Activated gamma-delta T cell treated with anti-CD3 and anti-CD28 coated beads, Interleukin-2, amount 50 U/mL, for 16 hours (primary cell): ENCODE data around the gene CHDH.

Experiments
- DNase-seq: peaks from one replicate; pipeline ENCODE4 v3.0.0-alpha.2; 2020; ENCODE audit warnings: low read depth

The CHDH gene

GRCh38 chr3:53823026-53823955 is 22.9 kb downstream of the CHDH start:
- no peak for DNase-seq

- DNase-seq: no peak
Observed at GRCh38 chr3:53822331-53822741, 23.9 kb downstream of the CHDH start.

GRCh38 chr3:53821631-53822121 is 24.5 kb downstream of the CHDH start:
- DNase-seq: no peak

DNA sequence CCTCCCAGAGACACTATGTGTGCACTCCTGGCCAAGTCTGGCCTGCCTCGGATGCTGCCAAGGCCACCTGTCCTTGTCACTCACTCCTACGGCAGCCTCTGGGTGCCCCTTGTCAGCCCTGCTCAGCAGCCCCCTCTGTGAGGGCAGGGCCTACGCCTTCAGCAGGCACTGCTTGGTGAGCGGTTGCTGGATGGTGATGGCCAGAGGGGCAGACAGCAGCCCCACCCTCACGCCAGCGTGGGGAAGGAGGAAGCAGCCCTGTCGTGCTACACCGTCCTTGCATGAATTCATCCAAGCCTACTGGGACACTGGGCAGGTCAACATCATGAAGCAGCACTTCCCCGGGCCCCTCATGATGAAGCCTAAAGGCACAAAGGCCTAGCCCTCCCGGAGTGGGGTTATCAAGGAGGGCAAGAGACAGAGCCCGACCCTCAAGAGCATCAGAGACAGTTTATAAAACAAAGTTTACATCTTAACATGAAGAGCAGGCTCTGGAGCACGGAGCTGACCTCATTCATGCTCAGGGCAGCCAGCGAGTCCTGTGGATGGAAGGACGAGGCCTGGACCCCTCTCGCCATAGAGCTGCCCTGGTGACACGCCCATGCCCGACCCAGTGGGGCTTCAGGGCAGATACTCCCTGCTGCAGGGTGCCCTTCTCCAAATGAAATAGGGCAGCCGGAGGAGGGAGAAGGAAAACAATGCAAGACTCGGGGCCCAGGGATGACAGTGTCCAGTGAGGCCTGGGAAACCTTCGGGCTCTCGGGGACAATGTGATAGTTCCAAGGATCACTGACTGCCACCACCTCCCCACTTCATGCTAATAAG is 25.3 kb downstream of the CHDH start:
- DNase-seq: no peak

GRCh38 chr3:53820084-53820483 is 26.1 kb downstream of the CHDH start:
- DNase-seq: no peak

- no peak for DNase-seq
Observed at GRCh38 chr3:53819163-53819868, 26.9 kb downstream of the CHDH start.

- no peak for DNase-seq
Observed at GRCh38 chr3:53818221-53819162, 27.7 kb downstream of the CHDH start.

DNA sequence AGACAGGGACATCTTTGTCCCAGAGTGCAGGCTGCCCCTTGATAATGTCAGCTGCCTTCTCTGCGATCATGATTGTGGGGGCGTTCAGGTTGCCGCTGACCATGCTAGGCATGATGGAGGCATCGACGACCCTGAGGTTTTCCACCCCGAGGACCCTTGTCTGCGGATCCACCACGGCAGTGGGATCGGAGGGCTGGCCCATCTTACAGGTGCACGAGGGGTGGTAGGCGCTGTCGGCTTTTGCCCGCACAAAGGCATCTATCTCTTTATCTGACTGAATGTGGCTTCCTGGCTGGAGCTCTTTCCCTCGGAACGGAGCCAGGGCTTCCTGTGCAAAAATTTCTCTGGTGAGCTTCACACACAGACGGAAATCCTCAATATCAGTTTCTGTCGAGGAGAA is 28.4 kb downstream of the CHDH start:
- no peak for DNase-seq

DNA sequence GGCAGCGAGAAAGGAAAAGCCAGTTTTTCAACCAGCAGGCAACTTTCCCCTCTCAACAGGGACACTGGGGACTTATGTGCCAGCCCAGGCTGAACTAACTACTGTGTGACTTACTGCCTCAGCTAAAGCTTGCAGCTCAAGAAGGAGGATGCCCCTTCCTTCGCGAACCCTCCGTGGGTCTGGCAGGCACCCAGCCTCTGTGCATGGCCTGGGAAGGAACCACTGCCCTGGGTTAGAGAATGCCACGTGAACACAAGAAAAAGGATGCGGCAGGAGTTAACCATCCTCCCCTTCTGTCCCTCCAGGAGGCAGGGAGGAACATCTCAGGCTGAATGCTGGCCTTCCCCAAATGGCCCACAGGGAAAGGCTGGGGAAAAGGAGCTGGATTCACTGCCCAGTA is 29.0 kb downstream of the CHDH start:
- no peak for DNase-seq

DNA sequence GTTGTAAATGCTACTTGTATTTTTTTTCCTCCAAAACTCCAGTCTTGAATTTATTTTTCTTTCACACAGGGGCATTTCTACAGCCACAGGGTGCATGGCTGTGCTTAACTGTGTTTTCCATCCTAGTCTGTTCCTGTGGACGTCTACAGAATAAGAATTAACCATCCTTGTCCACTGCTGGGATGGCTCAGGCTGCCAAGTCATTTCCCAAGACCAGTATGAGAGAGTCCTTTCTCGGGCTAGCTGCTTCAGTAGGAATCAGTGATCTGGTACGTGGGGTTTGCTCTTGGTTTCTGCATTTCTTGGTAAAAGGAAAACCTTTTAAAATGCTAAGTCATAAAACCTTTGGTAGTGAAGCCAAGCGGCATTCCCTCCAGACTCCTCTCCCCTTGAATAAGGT is 29.8 kb downstream of the CHDH start:
- DNase-seq: no peak

GRCh38 chr3:53815651-53816050 is 30.6 kb downstream of the CHDH start:
- DNase-seq: no peak

- no peak for DNase-seq
Observed at GRCh38 chr3:53815067-53815466, 31.2 kb downstream of the CHDH start.

DNA sequence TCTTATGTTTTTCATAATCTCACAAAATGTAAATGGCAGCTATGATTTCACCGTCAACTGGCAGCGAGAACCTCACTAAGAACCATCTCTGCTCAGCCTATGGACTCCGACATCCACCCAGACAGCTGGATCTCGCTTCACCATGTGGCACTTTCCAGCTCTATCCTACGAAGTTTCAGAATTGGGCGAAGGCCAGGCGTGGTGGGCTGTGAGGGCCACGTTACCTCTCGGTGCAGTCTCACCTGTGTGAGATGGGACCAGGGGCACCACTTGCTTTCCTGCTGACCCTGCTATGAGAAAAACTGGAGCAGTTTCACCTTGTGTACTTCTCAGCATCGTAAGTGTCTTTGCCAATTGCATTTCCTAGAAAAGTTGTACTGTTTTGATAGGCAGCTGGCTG is 32.3 kb downstream of the CHDH start:
- DNase-seq: no peak

- DNase-seq: no peak
Observed at GRCh38 chr3:53813229-53813628, 33.0 kb downstream of the CHDH start.

DNA sequence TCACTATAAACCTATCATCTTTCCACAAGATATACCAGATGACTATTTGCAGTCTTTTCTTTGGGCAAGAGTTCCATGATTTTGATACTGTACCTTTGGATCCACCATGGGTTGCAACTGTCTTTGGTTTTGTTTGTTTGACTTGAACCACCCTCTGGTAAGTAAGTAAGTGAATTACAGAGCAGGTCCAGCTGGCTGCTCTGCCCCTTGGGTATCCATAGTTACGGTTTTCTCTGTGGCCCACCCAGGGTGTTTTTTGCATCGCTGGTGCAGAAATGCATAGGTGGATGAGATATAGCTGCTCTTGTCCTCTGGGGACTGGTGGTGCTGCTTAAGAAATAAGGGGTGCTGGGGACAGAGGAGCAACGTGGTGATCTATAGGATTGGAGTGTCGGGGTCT is 33.8 kb downstream of the CHDH start:
- DNase-seq: no peak

DNA sequence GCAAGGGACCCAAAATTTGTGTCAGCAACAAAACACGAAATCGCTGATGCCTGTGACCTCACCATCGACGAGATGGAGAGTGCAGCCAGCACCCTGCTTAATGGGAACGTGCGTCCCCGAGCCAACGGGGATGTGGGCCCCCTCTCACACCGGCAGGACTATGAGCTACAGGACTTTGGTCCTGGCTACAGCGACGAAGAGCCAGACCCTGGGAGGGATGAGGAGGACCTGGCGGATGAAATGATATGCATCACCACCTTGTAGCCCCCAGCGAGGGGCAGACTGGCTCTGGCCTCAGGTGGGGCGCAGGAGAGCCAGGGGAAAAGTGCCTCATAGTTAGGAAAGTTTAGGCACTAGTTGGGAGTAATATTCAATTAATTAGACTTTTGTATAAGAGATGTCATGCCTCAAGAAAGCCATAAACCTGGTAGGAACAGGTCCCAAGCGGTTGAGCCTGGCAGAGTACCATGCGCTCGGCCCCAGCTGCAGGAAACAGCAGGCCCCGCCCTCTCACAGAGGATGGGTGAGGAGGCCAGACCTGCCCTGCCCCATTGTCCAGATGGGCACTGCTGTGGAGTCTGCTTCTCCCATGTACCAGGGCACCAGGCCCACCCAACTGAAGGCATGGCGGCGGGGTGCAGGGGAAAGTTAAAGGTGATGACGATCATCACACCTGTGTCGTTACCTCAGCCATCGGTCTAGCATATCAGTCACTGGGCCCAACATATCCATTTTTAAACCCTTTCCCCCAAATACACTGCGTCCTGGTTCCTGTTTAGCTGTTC is 34.9 kb downstream of the CHDH start:
- no peak for DNase-seq

GRCh38 chr3:53809764-53810400 is 36.3 kb downstream of the CHDH start:
- no peak for DNase-seq

- no peak for DNase-seq
Observed at GRCh38 chr3:53809267-53809666, 37.0 kb downstream of the CHDH start.

DNA sequence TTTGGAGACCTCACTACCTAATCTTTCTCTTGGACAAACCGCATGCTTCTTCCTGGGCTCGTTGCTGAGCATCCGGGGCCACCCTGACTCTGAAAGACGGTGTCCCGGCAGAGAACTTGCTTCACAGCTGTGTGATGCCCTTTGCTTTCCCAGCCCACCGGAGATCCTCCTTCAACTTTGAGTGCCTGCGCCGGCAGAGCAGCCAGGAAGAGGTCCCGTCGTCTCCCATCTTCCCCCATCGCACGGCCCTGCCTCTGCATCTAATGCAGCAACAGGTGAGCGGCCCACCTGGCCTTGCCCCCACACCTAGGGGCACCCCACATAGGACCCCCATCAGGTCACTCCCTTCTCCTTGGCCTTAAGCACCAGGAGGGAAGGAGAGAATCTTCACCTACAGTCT is 37.7 kb downstream of the CHDH start:
- no peak for DNase-seq
